Erythroblast (primary cell): ENCODE data around the gene RALGAPA1.

Experiments used
- GATA1 ChIP-seq: IDR thresholded peaks from 2 replicates; pipeline ENCODE4 v1.6.1; 2011; ENCODE audit warnings: low read depth, mild to moderate bottlenecking, control low read depth, low read length, moderate library complexity
- POLR2A ChIP-seq: IDR thresholded peaks from 2 replicates; pipeline ENCODE4 v1.6.1; 2011; ENCODE audit warnings: mild to moderate bottlenecking, low read length

DNA sequence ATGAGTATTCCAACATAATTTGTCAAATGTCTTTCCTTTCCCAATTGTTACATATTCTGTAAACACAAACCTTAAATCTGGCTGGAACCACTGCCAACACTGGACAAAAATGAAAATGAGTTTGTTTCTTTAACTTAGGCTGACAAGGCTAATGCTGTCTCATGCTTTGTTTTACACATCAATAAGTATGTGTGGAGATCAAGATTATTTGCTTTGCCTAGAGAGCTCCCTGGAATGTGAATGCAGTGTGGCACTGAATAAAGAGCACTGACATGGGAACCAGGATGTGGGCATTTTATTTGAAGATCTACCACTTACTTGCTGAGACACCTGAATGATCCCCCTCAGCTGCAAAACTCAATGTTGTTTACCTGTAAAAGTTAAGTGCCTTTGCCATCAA lies 61.7 kb downstream of the RALGAPA1 start:
- TF ChIP-seq POLR2A (no peak), GATA1 (no peak)
